ENCODE measurements around the gene OPRL1.
"Not testable (repeated sequence)": the region's sequence is repeated elsewhere in the genome, so short reads cannot be mapped to it uniquely, and the experiment has no call there.

OPRL1 gene

GRCh38 chr20:64113444-64113775 is 33.5 kb downstream of the OPRL1 start:
- no peak overlapping the region for H3K27ac ChIP-seq

GRCh38 chr20:64113796-64114355 is 34.0 kb downstream of the OPRL1 start:
- no peak overlapping the region for H3K27ac ChIP-seq
- DNase-seq (ENCODE audit: low read depth, low spot score): no peak

More at GRCh38 chr20:64113444-64113775, 33.5 kb downstream of the OPRL1 start:
- DNase-seq (ENCODE audit: low read depth, low spot score): no peak

- no peak overlapping the region for H3K27ac ChIP-seq
- DNase-seq (ENCODE audit: low read depth, low spot score): no peak
These were observed 34.6 kb downstream of the OPRL1 start for GRCh38 chr20:64114356-64114971.

- no peak overlapping the region for H3K27ac ChIP-seq
- no peak for DNase-seq (ENCODE audit: low read depth, low spot score)
These were observed 35.5 kb downstream of the OPRL1 start for GRCh38 chr20:64115171-64115911.

- no peak overlapping the region for H3K27ac ChIP-seq
- no peak for DNase-seq (ENCODE audit: low read depth, low spot score)
These were observed 36.1 kb downstream of the OPRL1 start for GRCh38 chr20:64116016-64116415.

- DNase-seq (ENCODE audit: low read depth, low spot score): no peak
- no peak overlapping the region for H3K27ac ChIP-seq
These were observed 36.9 kb downstream of the OPRL1 start for GRCh38 chr20:64116541-64117431.

- H3K27ac ChIP-seq; DNase-seq (ENCODE audit: low read depth, low spot score): not testable (repeated sequence)
These were observed 37.5 kb downstream of the OPRL1 start for GRCh38 chr20:64117432-64117777.

GRCh38 chr20:64119301-64119680 is 39.4 kb downstream of the OPRL1 start:
- DNase-seq (ENCODE audit: low read depth, low spot score): no peak
- H3K27ac ChIP-seq: no peak overlapping the region

- no peak for DNase-seq (ENCODE audit: low read depth, low spot score)
These were observed 39.9 kb downstream of the OPRL1 start for GRCh38 chr20:64119681-64120341.

GRCh38 chr20:64121586-64121985 is 41.7 kb downstream of the OPRL1 start:
- no peak for DNase-seq (ENCODE audit: low read depth, low spot score)
- H3K27ac ChIP-seq: no peak overlapping the region

More at GRCh38 chr20:64119681-64120341, 39.9 kb downstream of the OPRL1 start:
- H3K27ac ChIP-seq: no peak overlapping the region

GRCh38 chr20:64122927-64123326 is 43.0 kb downstream of the OPRL1 start:
- not testable (repeated sequence) for H3K27ac ChIP-seq; DNase-seq (ENCODE audit: low read depth, low spot score)

- DNase-seq (ENCODE audit: low read depth, low spot score); H3K27ac ChIP-seq: not testable (repeated sequence)
These were observed 43.6 kb downstream of the OPRL1 start for GRCh38 chr20:64123517-64123916.

- no peak overlapping the region for H3K27ac ChIP-seq
- no peak for DNase-seq (ENCODE audit: low read depth, low spot score)
These were observed 49.4 kb downstream of the OPRL1 start for GRCh38 chr20:64129146-64129782.

GRCh38 chr20:64130271-64130670 is 50.4 kb downstream of the OPRL1 start:
- no peak overlapping the region for H3K27ac ChIP-seq
- DNase-seq (ENCODE audit: low read depth, low spot score): no peak

- no peak overlapping the region for H3K27ac ChIP-seq
These were observed 51.0 kb downstream of the OPRL1 start for GRCh38 chr20:64130876-64131275.

GRCh38 chr20:64131406-64131805 is 51.5 kb downstream of the OPRL1 start:
- DNase-seq (ENCODE audit: low read depth, low spot score): no peak
- no peak overlapping the region for H3K27ac ChIP-seq

More at GRCh38 chr20:64130876-64131275, 51.0 kb downstream of the OPRL1 start:
- no peak for DNase-seq (ENCODE audit: low read depth, low spot score)

- no peak overlapping the region for H3K27ac ChIP-seq
- DNase-seq (ENCODE audit: low read depth, low spot score): no peak
These were observed 54.1 kb downstream of the OPRL1 start for GRCh38 chr20:64133951-64134407.

- DNase-seq (ENCODE audit: low read depth, low spot score); H3K27ac ChIP-seq: not testable (repeated sequence)
These were observed 54.9 kb downstream of the OPRL1 start for GRCh38 chr20:64134744-64135143.

GRCh38 chr20:64136004-64136710 is 56.3 kb downstream of the OPRL1 start:
- H3K27ac ChIP-seq: no peak overlapping the region
- no peak for DNase-seq (ENCODE audit: low read depth, low spot score)
